SJCRH30 (cell line): ENCODE results near the gene TRAF1. TPM values are rescaled to one million over a fixed set of nuclear protein-coding genes. Genes with fewer than 3 reads are reported as not detected.
"Not testable (repeated sequence)": the region's sequence is repeated elsewhere in the genome, so short reads cannot be mapped to it uniquely, and the experiment has no call there.

ENCODE experiments used
- DNase-seq, 2 experiments: peaks; one replicate each; pipeline ENCODE4 v3.0.0-alpha.2; 2015 to 2020
- H3K27ac ChIP-seq: fragments of 250-450 bp; sonication (Bioruptor Pico); 2 replicates; pipeline ENCODE4 v1.5.1; 2020; ENCODE audit warnings: mild to moderate bottlenecking, moderate library complexity
- H3K27me3 ChIP-seq: fragments of 250-450 bp; sonication (Bioruptor Pico); 2 replicates; pipeline ENCODE4 v1.5.1; 2020; ENCODE audit warnings: mild to moderate bottlenecking, moderate library complexity
- H3K36me3 ChIP-seq: fragments of 250-450 bp; sonication (Bioruptor Pico); 2 replicates; pipeline ENCODE4 v1.5.1; 2020; ENCODE audit warnings: mild to moderate bottlenecking, moderate library complexity
- H3K4me1 ChIP-seq: fragments of 250-450 bp; sonication (Bioruptor Pico); 2 replicates; pipeline ENCODE4 v1.5.1; 2020; ENCODE audit warnings: mild to moderate bottlenecking, moderate library complexity
- H3K4me3 ChIP-seq: fragments of 250-450 bp; sonication (Bioruptor Pico); 2 replicates; pipeline ENCODE4 v1.5.1; 2020; ENCODE audit warnings: mild to moderate bottlenecking, moderate library complexity
- H3K9me3 ChIP-seq: fragments of 250-450 bp; sonication (Bioruptor Pico); replicated peaks from 2 replicates; pipeline ENCODE4 v1.5.1; 2020; ENCODE audit warnings: mild to moderate bottlenecking, moderate library complexity
- total RNA-seq: library from RNA; depleted of rRNA; stranded (reverse); fragments of >200 nt; shearing (Covaris generic); gene quantifications from 2 replicates; pipeline ENCODE4 v1.2.3, GENCODE V29; 2014; rRNA removed

The TRAF1 gene
- 0.25 and 0.26 TPM in 2 replicates for total RNA-seq

- Histone ChIP-seq H3K4me3 (no peak within 1 kb of the TSS), H3K27ac (no peak within 1 kb of the TSS), H3K9me3 (no peaks in the 10 kb centered on the region), H3K27me3 (no peaks in the 10 kb centered on the region), H3K4me1 (peaks cover 27% of the 10 kb centered on the region), H3K36me3 (no peaks in the 10 kb centered on the region)
- no peak for DNase-seq
These were observed at the start of gene TRAF1 for GRCh38 chr9:120926397-120926928. TSS of gene TRAF1 (minus strand) at chr9:120926796. CDS start at chr9:120926075, 721 bp downstream.

DNA sequence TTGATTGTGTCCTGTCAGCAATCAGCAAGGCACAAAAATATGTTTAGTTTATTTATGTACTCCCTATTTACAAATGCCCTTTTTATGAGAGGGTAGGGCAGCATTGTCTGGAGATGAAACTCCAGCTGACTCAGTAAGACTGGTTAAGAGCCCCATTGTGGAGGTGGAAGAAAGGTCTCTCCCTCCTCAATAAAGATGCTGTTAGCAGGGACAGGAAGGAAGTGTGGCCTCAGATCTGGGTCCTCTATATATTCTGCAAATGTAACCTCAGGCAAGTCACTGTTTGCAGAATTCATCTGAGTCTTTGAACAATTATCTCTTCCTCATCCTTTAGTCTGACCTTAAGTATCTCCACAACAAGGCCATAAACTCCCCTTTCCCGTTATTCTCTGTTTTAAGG is 48.3 kb upstream of the TRAF1 start:
- Histone ChIP-seq H3K4me3 (no peak overlapping the region), H3K36me3 (no peaks in the 10 kb centered on the region), H3K4me1 (peaks cover 28% of the 10 kb centered on the region), H3K9me3 (no peaks in the 10 kb centered on the region), H3K27ac (no peak overlapping the region), H3K27me3 (no peaks in the 10 kb centered on the region)
- no peak for DNase-seq

- H3K27me3 ChIP-seq: no peaks in the 10 kb centered on the region
- H3K9me3 ChIP-seq: no peaks in the 10 kb centered on the region
- no peak for DNase-seq
- H3K36me3 ChIP-seq: no peaks in the 10 kb centered on the region
- peaks cover 35% of the 10 kb centered on the region for H3K4me1 ChIP-seq
- no peak overlapping the region for H3K27ac ChIP-seq
- H3K4me3 ChIP-seq: no peak overlapping the region
These were observed 47.6 kb upstream of the TRAF1 start for GRCh38 chr9:120974181-120974580.

DNA sequence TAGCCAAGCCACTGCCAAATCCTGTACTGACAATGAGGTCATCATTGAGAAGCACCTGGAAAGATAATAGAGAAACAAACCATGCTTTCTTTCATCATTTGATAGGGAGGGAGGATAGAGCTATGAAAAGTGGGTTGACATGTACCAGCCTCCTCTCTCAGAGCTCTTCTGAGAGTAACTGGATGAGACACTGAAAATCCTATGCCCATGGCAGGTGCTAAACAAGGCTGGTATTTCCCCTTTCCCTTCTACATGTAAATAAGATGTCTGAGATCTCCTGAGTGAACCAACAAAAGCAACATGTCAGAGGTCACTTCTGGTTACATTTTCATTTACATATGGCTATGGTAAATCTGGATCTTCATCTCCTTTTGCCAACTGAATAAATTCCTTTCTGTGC is 45.3 kb upstream of the TRAF1 start:
- no peaks in the 10 kb centered on the region for H3K36me3 ChIP-seq
- H3K27ac ChIP-seq: peak overlapping the region; percentile 44
- peaks cover 38% of the 10 kb centered on the region for H3K4me1 ChIP-seq
- no peak for DNase-seq
- H3K4me3 ChIP-seq: no peak overlapping the region
- H3K9me3 ChIP-seq: no peaks in the 10 kb centered on the region
- no peaks in the 10 kb centered on the region for H3K27me3 ChIP-seq

GRCh38 chr9:120971471-120971870 is 44.9 kb upstream of the TRAF1 start:
- peak overlapping the region; percentile 44 for H3K27ac ChIP-seq
- not testable (repeated sequence) for H3K9me3 ChIP-seq, H3K36me3 ChIP-seq, H3K4me3 ChIP-seq, H3K27me3 ChIP-seq
- peaks cover 38% of the 10 kb centered on the region for H3K4me1 ChIP-seq
- peak; percentile 85 to 89 for DNase-seq

GRCh38 chr9:120970244-120970643 is 43.6 kb upstream of the TRAF1 start:
- Histone ChIP-seq H3K36me3 (no peaks in the 10 kb centered on the region), H3K27ac (peak overlapping the region; percentile 37; the same call in 1 of the 2 replicates), H3K4me3 (no peak overlapping the region), H3K27me3 (no peaks in the 10 kb centered on the region), H3K4me1 (peaks cover 38% of the 10 kb centered on the region), H3K9me3 (no peaks in the 10 kb centered on the region)
- peak; percentile 47 to 80 for DNase-seq

DNA sequence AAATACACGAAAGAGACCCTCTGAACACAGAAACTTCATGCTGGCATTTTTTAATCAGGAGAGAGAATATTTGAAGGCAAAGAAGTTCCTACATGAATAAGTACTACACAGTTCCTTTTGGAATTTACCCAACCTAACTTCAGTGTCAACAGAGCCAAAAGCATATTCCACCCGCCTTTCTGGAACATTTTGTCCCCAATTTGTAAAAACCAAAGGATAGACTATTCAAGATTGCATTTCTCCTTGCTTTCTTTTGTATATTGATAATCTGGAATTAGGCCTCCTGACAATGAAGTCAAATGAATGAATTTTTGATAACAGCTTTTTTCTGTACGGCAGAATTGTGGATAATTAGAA is 39.4 kb upstream of the TRAF1 start:
- no peaks in the 10 kb centered on the region for H3K9me3 ChIP-seq

DNA sequence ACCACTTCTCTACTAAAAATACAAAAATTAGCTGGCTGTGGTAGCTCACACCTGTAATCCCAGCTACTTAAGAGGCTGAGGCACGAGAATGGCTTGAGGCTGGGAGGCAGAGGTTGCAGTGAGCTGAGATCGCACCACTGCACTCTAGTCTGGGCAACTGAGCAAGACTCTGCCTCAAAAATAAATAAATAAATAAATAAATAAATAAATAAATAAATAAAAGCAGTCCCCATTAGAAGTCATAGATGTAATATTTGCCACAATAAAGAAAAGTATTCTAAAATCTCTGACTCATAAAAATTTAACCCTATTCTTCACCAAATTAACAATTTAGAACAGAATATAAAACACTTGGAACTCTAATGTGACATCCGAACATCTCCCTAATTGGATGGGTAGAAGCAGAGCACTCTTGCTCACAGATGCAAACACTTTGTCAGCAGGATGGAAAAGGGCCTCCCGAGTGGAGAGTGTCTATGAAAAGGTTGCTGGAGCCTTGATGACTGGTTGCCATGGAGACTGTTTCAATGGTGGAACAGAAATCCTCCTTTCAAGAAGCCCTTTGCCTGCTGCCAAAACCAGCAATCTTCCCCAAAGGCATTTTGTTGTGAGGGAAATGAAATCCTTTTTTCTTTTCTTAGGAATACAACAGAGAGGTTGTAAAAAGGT is 38.9 kb upstream of the TRAF1 start:
- peaks cover 15% of the 10 kb centered on the region for H3K4me1 ChIP-seq
- no peaks in the 10 kb centered on the region for H3K27me3 ChIP-seq
- H3K9me3 ChIP-seq: no peaks in the 10 kb centered on the region
- H3K27ac ChIP-seq: no peak overlapping the region
- H3K36me3 ChIP-seq: no peaks in the 10 kb centered on the region
- no peak overlapping the region for H3K4me3 ChIP-seq
- peak in 1 of 2 experiments; percentile 49 for DNase-seq

More for the DNA sequence above, 39.4 kb upstream of the TRAF1 start:
- Histone ChIP-seq H3K36me3 (no peaks in the 10 kb centered on the region), H3K4me1 (peaks cover 20% of the 10 kb centered on the region), H3K27me3 (no peaks in the 10 kb centered on the region), H3K4me3 (no peak overlapping the region), H3K27ac (no peak overlapping the region)
- no peak for DNase-seq

- H3K4me1 ChIP-seq: no peaks in the 10 kb centered on the region
These were observed 35.3 kb upstream of the TRAF1 start for GRCh38 chr9:120961936-120962335.

GRCh38 chr9:120960001-120960400 is 33.4 kb upstream of the TRAF1 start:
- Histone ChIP-seq H3K27ac (no peak overlapping the region), H3K36me3 (no peaks in the 10 kb centered on the region), H3K4me3 (no peak overlapping the region), H3K9me3 (no peaks in the 10 kb centered on the region), H3K27me3 (no peaks in the 10 kb centered on the region), H3K4me1 (no peaks in the 10 kb centered on the region)
- no peak for DNase-seq

More at GRCh38 chr9:120961936-120962335, 35.3 kb upstream of the TRAF1 start:
- Histone ChIP-seq H3K27me3 (no peaks in the 10 kb centered on the region), H3K4me3 (no peak overlapping the region), H3K36me3 (no peaks in the 10 kb centered on the region), H3K27ac (no peak overlapping the region), H3K9me3 (no peaks in the 10 kb centered on the region)
- no peak for DNase-seq

DNA sequence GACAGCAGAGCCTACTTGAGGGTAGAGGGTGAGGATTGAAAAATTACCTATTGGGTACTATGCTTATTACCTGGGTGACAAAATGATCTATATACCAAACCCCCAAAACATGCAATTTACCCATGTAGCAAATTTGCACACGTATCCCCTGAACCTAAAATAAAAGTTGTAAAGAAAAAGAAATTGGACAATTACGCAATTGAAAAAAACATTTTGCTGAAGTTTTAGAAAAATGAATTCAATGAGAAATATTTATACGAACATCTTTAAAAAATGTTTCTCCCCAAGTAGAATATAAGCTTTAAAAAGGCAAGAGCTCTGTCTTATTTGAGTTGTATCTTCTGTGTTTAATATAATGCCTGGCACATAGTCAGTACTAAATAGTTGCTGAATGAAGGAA is 30.3 kb upstream of the TRAF1 start:
- Histone ChIP-seq H3K36me3 (no peaks in the 10 kb centered on the region), H3K4me3 (no peak overlapping the region), H3K9me3 (no peaks in the 10 kb centered on the region), H3K4me1 (no peaks in the 10 kb centered on the region; the same call in 1 of the 2 replicates), H3K27ac (no peak overlapping the region), H3K27me3 (no peaks in the 10 kb centered on the region)
- DNase-seq: no peak

DNA sequence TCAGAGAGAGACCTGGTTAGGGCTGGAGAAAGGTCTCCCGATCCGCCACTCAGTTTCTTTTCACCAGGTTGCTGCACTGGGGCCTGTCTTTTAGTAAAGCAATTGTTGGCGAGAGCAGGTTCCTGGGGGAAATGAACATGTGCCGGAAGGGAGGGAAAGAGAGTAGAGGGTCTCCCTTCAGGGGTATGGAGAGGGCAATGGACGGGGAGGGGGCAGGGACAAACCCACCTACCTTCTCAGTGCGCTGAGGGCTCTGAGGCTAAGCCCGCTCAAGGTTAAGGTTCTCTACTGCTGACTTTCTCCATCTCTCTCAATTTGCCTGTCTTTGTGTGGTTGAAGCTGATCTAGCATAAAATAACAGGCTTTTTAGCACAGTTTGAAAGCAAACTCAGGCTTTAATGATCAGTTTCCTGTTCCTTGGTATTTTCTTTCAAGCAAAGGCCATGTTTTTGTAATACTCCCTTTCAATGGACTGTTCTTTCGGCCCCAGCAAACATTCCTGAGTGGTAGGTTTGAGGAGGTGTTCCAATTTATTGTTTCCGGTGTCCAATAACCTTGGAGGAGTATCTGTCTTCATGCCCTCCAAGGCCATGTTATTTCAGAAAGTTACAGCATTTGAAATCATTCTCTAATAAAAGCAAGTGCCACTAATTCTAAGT is 25.5 kb upstream of the TRAF1 start:
- Histone ChIP-seq H3K27ac (no peak overlapping the region), H3K4me3 (no peak overlapping the region), H3K9me3 (0 out of 2 replicates have a peak, but pooled peaks cover 2% of the 10 kb centered on the region), H3K36me3 (no peaks in the 10 kb centered on the region), H3K27me3 (no peaks in the 10 kb centered on the region), H3K4me1 (peaks cover 11% of the 10 kb centered on the region)
- DNase-seq: no peak

- Histone ChIP-seq H3K9me3 (0 out of 2 replicates have a peak, but pooled peaks cover 2% of the 10 kb centered on the region), H3K4me3 (no peak overlapping the region), H3K36me3 (no peaks in the 10 kb centered on the region), H3K27me3 (no peaks in the 10 kb centered on the region), H3K27ac (peak overlapping the region; percentile 33; the same call in 1 of the 2 replicates), H3K4me1 (peaks cover 14% of the 10 kb centered on the region)
- DNase-seq: peak in 1 of 2 experiments; percentile 46
These were observed 24.1 kb upstream of the TRAF1 start for GRCh38 chr9:120950421-120951388.

DNA sequence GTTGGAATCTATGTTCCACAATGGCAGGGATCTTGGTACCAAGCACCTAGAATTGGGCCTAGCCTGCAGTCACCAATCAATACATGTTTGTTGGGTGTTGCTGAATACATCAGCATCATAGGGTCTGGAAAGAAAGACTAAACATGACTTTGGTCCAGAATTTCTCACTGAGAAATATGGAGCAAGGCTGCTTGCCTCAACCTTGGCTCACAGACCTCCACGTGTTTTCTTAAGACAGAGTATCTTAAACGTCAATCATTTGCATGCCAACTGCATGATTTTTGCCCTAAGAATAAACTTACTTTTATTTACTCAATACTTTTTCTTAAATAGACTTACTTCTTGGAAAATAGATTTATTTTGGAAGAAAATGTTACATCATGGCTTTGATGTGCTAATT is 22.7 kb upstream of the TRAF1 start:
- Histone ChIP-seq H3K27ac (no peak overlapping the region), H3K36me3 (no peaks in the 10 kb centered on the region), H3K27me3 (no peaks in the 10 kb centered on the region)

More for the DNA sequence above, 22.7 kb upstream of the TRAF1 start:
- H3K4me1 ChIP-seq: peaks cover 14% of the 10 kb centered on the region
- no peak overlapping the region for H3K4me3 ChIP-seq
- DNase-seq: no peak
- 0 out of 2 replicates have a peak, but pooled peaks cover 2% of the 10 kb centered on the region for H3K9me3 ChIP-seq
